Fibroblast of lung (primary cell): Measurements from ENCODE around the gene NKD1. TPM values are rescaled to one million over a fixed set of nuclear protein-coding genes. Genes with fewer than 3 reads are reported as not detected.

Experiments used
- DNase-seq, 2 donors: peaks; one replicate each; pipeline versions ENCODE4 v3.0.0 to v3.0.0-alpha.2; 2010; ENCODE audit warnings: low read depth in 2 of 2
- H2AFZ ChIP-seq: 2 replicates; pipeline ENCODE4 v1.5.1; 2012; ENCODE audit warnings: low read length, control low read depth, inconsistent platforms
- H3K27ac ChIP-seq: 2 replicates; pipeline ENCODE4 v1.5.1; 2011; ENCODE audit warnings: low read length, control low read depth; ENCODE audit not compliant: insufficient read depth
- H3K27me3 ChIP-seq: 2 replicates; pipeline ENCODE4 v1.5.1; 2011; ENCODE audit warnings: mild to moderate bottlenecking, low read length; ENCODE audit not compliant: control insufficient read depth, insufficient read depth
- H3K36me3 ChIP-seq: 2 replicates; pipeline ENCODE4 v1.5.1; 2011; ENCODE audit warnings: low read length; ENCODE audit not compliant: control insufficient read depth, insufficient read depth
- H3K4me1 ChIP-seq: 2 replicates; pipeline ENCODE4 v1.5.1; 2011; ENCODE audit warnings: low read length; ENCODE audit not compliant: control insufficient read depth, insufficient read depth; ENCODE audit errors: extremely low read depth
- H3K4me2 ChIP-seq: 2 replicates; pipeline ENCODE4 v1.5.1; 2011; ENCODE audit warnings: low read length, control low read depth; ENCODE audit not compliant: insufficient read depth; ENCODE audit errors: extremely low read depth
- H3K4me3 ChIP-seq, 4 experiments: fragments of 200-600 bp in 1 of 4; sonication (generic) in 1 of 4; replicated peaks in 1 of 4; 2 replicates each; pipeline ENCODE4 v1.5.1; 2011 to 2016; ENCODE audit warnings: low read length in 4 of 4, low read depth in 3 of 4, mild to moderate bottlenecking in 3 of 4, control low read depth in 2 of 4, inconsistent platforms in 1 of 4, mixed read lengths in 1 of 4; ENCODE audit not compliant: insufficient read depth in 1 of 4; ENCODE audit errors: control extremely low read depth in 1 of 4
- H3K79me2 ChIP-seq: 2 replicates; pipeline ENCODE4 v1.5.1; 2012; ENCODE audit warnings: mild to moderate bottlenecking, low read length, inconsistent platforms; ENCODE audit not compliant: control insufficient read depth, insufficient read depth
- H3K9ac ChIP-seq: 2 replicates; pipeline ENCODE4 v1.5.1; 2011; ENCODE audit warnings: mild to moderate bottlenecking, low read length, control low read depth; ENCODE audit not compliant: insufficient read depth
- H3K9me3 ChIP-seq: 2 replicates; pipeline ENCODE4 v1.5.1; 2012; ENCODE audit warnings: low read depth, low read length; ENCODE audit not compliant: control insufficient read depth, insufficient read depth
- H4K20me1 ChIP-seq: 2 replicates; pipeline ENCODE4 v1.5.1; 2011; ENCODE audit warnings: low read length; ENCODE audit not compliant: control insufficient read depth, insufficient read depth; ENCODE audit errors: extremely low read depth
- EZH2 ChIP-seq: IDR thresholded peaks from 2 replicates; pipeline ENCODE4 v1.5.1; 2012; ENCODE audit warnings: low read length, control low read depth, mild to moderate bottlenecking; ENCODE audit errors: missing control alignments
- polyA plus RNA-seq, 2 donors: library from polyadenylated mRNA; depleted of rRNA in 1 of 2; stranded (reverse) in 1 of 2; unstranded in 1 of 2; fragments of >200 nt; gene quantifications; 2 replicates each; pipeline ENCODE4 v1.2.1, GENCODE V29; 2011 to 2012; ENCODE audit warnings: missing spikeins in 1 of 2
- total RNA-seq: library from RNA; depleted of rRNA; stranded (reverse); fragments of >200 nt; gene quantifications from 2 replicates; pipeline ENCODE4 v1.2.1, GENCODE V29; 2014
- TF ChIP-seq, protein P1 (sequence below), 2 donors: IDR thresholded peaks in 1 of 2; conservative IDR thresholded peaks in 1 of 2; 1 replicate in 1 of 2; 2 replicates in 1 of 2; pipeline ENCODE4 v1.5.1; 2011 to 2012; ENCODE audit warnings: low read length in 2 of 2, control low read depth in 1 of 2, inconsistent platforms in 1 of 2, low read depth in 1 of 2, mild to moderate bottlenecking in 1 of 2

NKD1 gene
- total and polyA plus RNA-seq, 2 donors (not counting 1 experiment from before 2014, with no cell fraction given), result under 0.01 to 0.12 TPM

DNA sequence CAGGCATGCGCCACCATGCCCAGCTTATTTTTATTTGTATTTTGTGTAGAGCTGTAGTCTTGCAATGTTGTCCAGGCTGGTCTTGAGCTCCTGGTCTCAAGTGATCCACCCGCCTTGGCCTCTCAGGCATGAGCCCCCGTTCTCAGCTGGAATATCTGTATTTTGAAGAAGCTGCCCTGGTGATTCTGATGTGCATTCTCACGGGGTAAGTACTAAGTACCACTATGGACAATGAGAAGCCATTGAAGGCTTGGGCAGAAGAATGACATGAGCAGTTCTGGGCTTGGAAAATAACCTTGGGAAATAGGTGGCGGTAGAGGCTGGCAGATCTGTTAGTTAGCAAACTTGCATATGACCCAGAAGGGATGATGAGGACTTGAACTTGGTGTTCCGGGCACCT, 15.6 kb upstream of the NKD1 start:
- H3K27me3 ChIP-seq, result no peaks in the 10 kb centered on the region
- H4K20me1 ChIP-seq, result no peaks in the 10 kb centered on the region
- no peak overlapping the region for H3K27ac ChIP-seq
- H3K4me2 ChIP-seq, result no peak overlapping the region
- no peak for DNase-seq
- no peak overlapping the region for H3K9ac ChIP-seq
- no peaks in the 10 kb centered on the region for H3K79me2 ChIP-seq
- no peaks in the 10 kb centered on the region for H3K9me3 ChIP-seq
- no peaks in the 10 kb centered on the region for H3K4me1 ChIP-seq
- H2AFZ ChIP-seq, result no peak overlapping the region
- no peak for TF ChIP-seq EZH2
- TF ChIP-seq, protein P1, sequence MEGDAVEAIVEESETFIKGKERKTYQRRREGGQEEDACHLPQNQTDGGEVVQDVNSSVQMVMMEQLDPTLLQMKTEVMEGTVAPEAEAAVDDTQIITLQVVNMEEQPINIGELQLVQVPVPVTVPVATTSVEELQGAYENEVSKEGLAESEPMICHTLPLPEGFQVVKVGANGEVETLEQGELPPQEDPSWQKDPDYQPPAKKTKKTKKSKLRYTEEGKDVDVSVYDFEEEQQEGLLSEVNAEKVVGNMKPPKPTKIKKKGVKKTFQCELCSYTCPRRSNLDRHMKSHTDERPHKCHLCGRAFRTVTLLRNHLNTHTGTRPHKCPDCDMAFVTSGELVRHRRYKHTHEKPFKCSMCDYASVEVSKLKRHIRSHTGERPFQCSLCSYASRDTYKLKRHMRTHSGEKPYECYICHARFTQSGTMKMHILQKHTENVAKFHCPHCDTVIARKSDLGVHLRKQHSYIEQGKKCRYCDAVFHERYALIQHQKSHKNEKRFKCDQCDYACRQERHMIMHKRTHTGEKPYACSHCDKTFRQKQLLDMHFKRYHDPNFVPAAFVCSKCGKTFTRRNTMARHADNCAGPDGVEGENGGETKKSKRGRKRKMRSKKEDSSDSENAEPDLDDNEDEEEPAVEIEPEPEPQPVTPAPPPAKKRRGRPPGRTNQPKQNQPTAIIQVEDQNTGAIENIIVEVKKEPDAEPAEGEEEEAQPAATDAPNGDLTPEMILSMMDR (conservative IDR thresholded peaks at IDR 0.05 in 1 of 2, IDR thresholded peaks at IDR 0.05 in 1 of 2; ENCODE audit: low read depth in 1 of 2, low read length in 2 of 2), result no peak
- H3K36me3 ChIP-seq, result no peaks in the 10 kb centered on the region
- H3K4me3 ChIP-seq, result no peak overlapping the region

DNA sequence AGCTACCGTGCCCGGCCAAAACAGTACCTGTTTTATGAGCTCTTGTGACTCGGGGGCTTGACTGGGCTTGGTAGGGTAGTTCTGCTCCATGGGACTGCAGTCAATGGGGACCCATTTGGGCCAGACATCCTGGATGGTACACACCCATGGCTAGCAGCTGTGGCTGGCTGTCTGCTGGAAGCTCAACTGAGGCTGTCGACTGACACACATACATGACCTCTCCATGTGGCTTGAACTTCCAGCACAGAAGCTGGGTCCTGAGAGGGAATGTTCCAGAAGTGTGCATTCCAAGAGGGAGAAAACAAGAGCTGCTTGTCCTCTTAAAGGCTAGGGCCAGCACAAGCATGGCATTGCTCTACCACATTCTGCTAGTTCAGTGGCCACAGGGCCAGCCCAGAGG, 14.9 kb upstream of the NKD1 start:
- Histone ChIP-seq H2AFZ (no peak overlapping the region), H4K20me1 (no peaks in the 10 kb centered on the region), H3K36me3 (no peaks in the 10 kb centered on the region), H3K79me2 (no peaks in the 10 kb centered on the region), H3K27ac (no peak overlapping the region), H3K4me2 (no peak overlapping the region), H3K4me3 (no peak overlapping the region), H3K27me3 (no peaks in the 10 kb centered on the region), H3K9me3 (no peaks in the 10 kb centered on the region), H3K4me1 (no peaks in the 10 kb centered on the region), H3K9ac (no peak overlapping the region)
- no peak for TF ChIP-seq EZH2
- TF ChIP-seq, protein P1 (conservative IDR thresholded peaks at IDR 0.05 in 1 of 2, IDR thresholded peaks at IDR 0.05 in 1 of 2; ENCODE audit: low read depth in 1 of 2, low read length in 2 of 2), result no peak
- no peak for DNase-seq

DNA sequence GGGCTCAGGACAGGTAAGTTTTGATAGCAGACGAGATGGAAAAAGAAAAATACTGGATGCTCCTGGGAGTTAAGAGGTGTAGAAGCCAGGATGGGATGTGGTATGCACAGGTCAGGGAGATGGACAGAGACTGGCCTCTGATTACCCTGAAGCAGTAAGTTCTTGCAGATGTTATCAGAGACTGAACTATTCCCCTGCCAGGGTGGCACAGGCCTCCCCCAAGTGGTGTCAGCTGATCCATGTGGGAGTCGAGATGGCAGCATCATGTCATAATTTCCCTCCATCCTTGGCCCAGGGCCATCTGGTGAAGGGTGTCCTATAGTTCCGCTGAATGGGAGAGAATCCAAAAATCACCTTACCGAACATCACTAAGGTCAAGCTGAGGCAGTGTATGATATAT, 14.1 kb upstream of the NKD1 start:
- H4K20me1 ChIP-seq, result no peaks in the 10 kb centered on the region
- H3K4me3 ChIP-seq, result no peak overlapping the region
- H3K27me3 ChIP-seq, result no peaks in the 10 kb centered on the region
- TF ChIP-seq, protein P1 (conservative IDR thresholded peaks at IDR 0.05 in 1 of 2, IDR thresholded peaks at IDR 0.05 in 1 of 2; ENCODE audit: low read depth in 1 of 2, low read length in 2 of 2), result no peak
- no peak for TF ChIP-seq EZH2
- no peak overlapping the region for H3K9ac ChIP-seq
- H3K36me3 ChIP-seq, result no peaks in the 10 kb centered on the region
- H2AFZ ChIP-seq, result no peak overlapping the region
- H3K27ac ChIP-seq, result no peak overlapping the region
- no peak for DNase-seq
- no peak overlapping the region for H3K4me2 ChIP-seq
- no peaks in the 10 kb centered on the region for H3K79me2 ChIP-seq
- H3K9me3 ChIP-seq, result no peaks in the 10 kb centered on the region
- H3K4me1 ChIP-seq, result no peaks in the 10 kb centered on the region
